ENCODE results near the gene IL31RA. TPM values are rescaled to one million over a fixed set of nuclear protein-coding genes. Genes with fewer than 3 reads are reported as not detected.
"Not testable (repeated sequence)": the region's sequence is repeated elsewhere in the genome, so short reads cannot be mapped to it uniquely, and the experiment has no call there.

The IL31RA gene
- total RNA-seq, 1 donor from 2014 or later, result not detected

DNA sequence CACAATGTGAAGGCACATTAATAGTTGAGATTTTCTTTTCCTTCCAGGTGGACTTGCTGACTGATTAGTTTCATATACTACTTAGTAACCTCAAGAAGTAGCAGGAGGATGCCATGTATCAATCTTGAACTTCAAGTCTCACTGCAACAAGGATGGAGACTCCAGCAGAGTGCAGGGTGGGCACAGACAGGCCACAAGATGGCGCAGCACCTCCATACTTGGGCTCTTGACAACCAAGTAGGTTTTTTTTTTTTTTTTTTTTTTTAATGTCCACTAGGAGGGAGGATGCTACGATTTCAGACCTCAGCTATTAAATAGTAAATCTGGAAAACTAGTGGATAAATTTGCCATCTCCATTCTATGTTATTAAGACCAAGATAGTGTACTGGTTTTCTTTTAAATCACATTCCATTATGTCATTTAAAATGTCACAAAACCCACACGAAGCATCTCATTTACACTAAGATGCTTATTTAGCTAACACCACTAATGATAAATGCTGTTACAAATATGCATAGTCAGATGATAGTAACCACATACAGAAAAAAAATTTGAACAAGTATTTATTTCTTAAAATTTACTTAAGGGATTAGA lies 85.0 kb downstream of the IL31RA start:
- peak; percentile 83 for ATAC-seq
- intact Hi-C loops (cut with DNase I), result loop anchor here (10.0 kb wide), 1 partner anchor 899 kb away; no protein-coding TSS in a partner anchor

DNA sequence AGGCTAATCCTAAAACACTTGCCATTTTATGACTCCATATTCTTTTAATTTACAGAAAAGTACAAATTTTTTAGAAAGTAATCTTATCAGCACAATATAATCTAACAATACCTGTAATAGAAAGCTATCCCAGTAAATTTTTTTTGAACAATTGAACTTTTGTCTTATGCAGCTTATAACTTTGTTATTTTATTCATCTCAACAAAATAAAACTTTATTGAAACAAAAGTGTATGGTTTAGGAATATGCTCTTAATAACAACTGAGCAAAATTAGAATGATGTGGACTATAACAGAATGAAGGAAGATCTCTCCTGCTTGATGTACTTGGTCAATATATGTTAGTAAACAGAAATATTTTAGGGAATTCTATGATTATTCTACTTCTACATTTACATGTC lies 86.4 kb downstream of the IL31RA start:
- intact Hi-C loops (cut with DNase I), result loop anchor here (10.0 kb wide), 1 partner anchor 897 kb away; no protein-coding TSS in a partner anchor
- not testable (repeated sequence) for DNase-seq (ENCODE audit: missing footprints); ATAC-seq

More for the DNA sequence above, 85.0 kb downstream of the IL31RA start:
- peak; percentile 87 for DNase-seq (ENCODE audit: missing footprints)

DNA sequence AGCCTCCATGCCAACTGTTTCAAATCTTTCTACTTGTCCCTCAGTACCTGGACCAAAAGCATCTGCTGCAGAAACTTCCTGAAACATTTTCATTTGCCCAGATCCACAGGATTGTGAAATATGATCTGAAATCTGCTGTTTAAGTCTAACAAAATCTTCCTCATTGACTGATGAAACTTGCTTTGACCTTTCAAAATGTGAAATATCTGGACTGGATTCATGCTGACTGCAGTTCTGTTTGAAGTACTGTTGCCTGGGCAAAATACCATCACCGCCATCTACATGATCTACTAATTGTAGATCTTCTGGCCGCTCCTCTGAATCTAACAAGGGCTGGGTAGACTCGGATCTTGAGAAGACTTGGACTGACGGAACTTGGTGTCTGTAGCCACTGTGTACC lies 90.0 kb downstream of the IL31RA start:
- ATAC-seq; intact Hi-C loops (cut with DNase I); DNase-seq (ENCODE audit: missing footprints): not testable (repeated sequence)

- ATAC-seq (no peak), DNase-seq (ENCODE audit: missing footprints) (no peak)
- intact Hi-C loops (cut with DNase I), result no loop called here
These were observed 108.1 kb downstream of the IL31RA start for GRCh38 chr5:55959208-55959607.

DNA sequence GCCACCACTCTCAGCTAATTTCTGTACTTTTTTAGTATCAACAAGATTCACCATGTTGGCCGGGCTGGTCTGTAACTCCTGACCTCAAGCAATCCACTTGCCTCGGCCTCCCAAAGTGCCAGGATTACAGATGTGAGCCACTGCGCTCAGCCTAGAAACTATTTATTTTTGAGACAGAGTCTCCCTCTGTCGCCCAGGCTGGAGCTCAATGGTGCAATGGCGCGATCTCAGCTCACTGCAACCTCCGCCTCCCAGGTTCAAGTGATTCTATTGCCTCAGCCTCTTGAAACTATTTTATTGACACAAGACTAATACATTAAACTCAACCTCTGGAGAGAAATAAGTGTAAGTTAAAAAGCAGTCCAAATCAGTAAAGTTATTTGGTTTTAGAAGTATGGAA lies 109.6 kb downstream of the IL31RA start:
- no peak for ATAC-seq
- intact Hi-C loops (cut with DNase I), result no loop called here
- DNase-seq (ENCODE audit: missing footprints), result no peak

GRCh38 chr5:55965525-55965924 lies 114.4 kb downstream of the IL31RA start:
- intact Hi-C loops (cut with DNase I), result no loop called here
- DNase-seq (ENCODE audit: missing footprints), result no peak
- no peak for ATAC-seq

GRCh38 chr5:55966284-55966683 lies 115.1 kb downstream of the IL31RA start:
- DNase-seq (ENCODE audit: missing footprints) (no peak), ATAC-seq (no peak)
- intact Hi-C loops (cut with DNase I), result no loop called here

- ATAC-seq (no peak), DNase-seq (ENCODE audit: missing footprints) (no peak)
- intact Hi-C loops (cut with DNase I), result no loop called here
These were observed 118.8 kb downstream of the IL31RA start for GRCh38 chr5:55969956-55970355.

Other genes with a start within 250 kb of the IL31RA start
- 7.9 TPM for gene SLC38A9, start 139.0 kb upstream of the IL31RA start, total RNA-seq
- not detected for gene DDX4, start 113.3 kb upstream of the IL31RA start, total RNA-seq
- 145 TPM for gene IL6ST, start 143.6 kb downstream of the IL31RA start, total RNA-seq